ENCODE measurements around the gene CFAP45. TPM values are rescaled to one million over a fixed set of nuclear protein-coding genes. Genes with fewer than 3 reads are reported as not detected.

Gene CFAP45
- total and polyA plus RNA-seq, 9 of the 15 experiments (the other 6 are each of a cell fraction or from before 2014, with no cell fraction given) = 0.65 to 2.4 (median 1.5) TPM

GRCh38 chr1:159924791-159925718 lies 25.1 kb upstream of the CFAP45 start, which contains the start of gene TAGLN2 (continued):
- TF ChIP-seq ZNF511 (CRISPR knock-in tag; IDR thresholded peaks at IDR 0.05) (peak; percentile 71), TBL1XR1 (IDR thresholded peaks at IDR 0.05; ENCODE audit: low read length in 2 of 2) (no peak), CHCHD3 (CRISPR knock-in tag; IDR thresholded peaks at IDR 0.05) (no peak), TFAP4 (CRISPR knock-in tag; IDR thresholded peaks at IDR 0.05; ENCODE audit: borderline replicate concordance) (peak; percentile 89), ZKSCAN1 (IDR thresholded peaks at IDR 0.05; ENCODE audit: low read depth, low read length) (0 out of 2 replicates have a peak, but pooled peaks have one; percentile 7), MCM5 (IDR thresholded peaks at IDR 0.05; ENCODE audit: low read depth) (no peak), PATZ1 (CRISPR knock-in tag; IDR thresholded peaks at IDR 0.05; ENCODE audit: borderline replicate concordance) (no peak), ZNF395 (CRISPR knock-in tag; IDR thresholded peaks at IDR 0.05) (peak; percentile 46; the same call in 1 of the 2 replicates), PURB (CRISPR knock-in tag; IDR thresholded peaks at IDR 0.05; ENCODE audit: low read depth) (no peak), DEAF1 (CRISPR knock-in tag; IDR thresholded peaks at IDR 0.05) (0 out of 2 replicates have a peak, but pooled peaks have one; percentile 3), SIN3B (IDR thresholded peaks at IDR 0.05; ENCODE audit: low read depth) (peak; percentile 12), MBD1 (CRISPR knock-in tag; IDR thresholded peaks at IDR 0.05) (no peak), JUN (IDR thresholded peaks at IDR 0.05; ENCODE audit: borderline replicate concordance, low read depth, low read length) (no peak), JUN (CRISPR knock-in tag; IDR thresholded peaks at IDR 0.05; ENCODE audit: borderline replicate concordance) (peak; percentile 70), ZNF696 (CRISPR knock-in tag; conservative IDR thresholded peaks at IDR 0.05) (no peak)

Data from K562 (cell line).